ENCODE data around the gene UBE2E1. TPM values are rescaled to one million over a fixed set of nuclear protein-coding genes. Genes with fewer than 3 reads are reported as not detected.
A peak's percentile ranks its signal among the peaks of the same experiment; 100 is the strongest.

Gene UBE2E1
- total RNA-seq, 1 donor from 2014 or later, result 124 TPM

DNA sequence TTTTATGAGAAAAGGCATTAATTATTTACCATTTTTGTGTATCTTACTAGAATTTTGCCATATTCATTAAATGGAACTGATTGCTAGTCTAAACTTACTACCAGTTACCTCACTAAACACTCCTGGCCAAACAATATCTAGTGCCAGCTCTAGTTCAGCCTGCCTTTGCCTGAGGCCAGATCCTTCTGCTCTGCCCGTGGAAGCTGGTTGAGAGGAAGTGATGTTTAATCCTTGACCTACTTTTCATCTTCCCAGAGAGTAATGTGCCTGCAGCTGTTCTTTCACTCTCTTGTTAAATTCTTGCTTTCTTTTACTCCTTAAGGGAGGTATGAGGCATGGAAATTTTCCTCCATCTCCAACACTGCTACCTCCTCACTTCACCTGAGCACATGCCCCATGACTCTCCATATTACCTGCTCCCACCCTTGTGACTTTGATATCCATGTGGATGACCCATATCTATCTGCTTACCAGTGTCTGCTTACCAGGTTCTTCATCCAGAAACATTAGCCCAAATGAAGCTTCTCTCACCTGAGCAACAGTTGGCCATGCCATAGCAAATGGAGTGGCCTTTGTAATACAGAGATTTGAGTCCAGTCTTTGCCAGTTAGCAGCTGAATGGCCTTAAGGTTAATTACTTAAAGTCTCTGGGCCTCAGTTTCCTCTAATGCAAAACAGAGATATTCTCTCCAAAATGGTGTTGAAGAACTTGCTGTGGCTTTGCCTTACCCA is 53.4 kb downstream of the UBE2E1 start:
- H3K4me1 ChIP-seq, result peaks cover 42% of the 10 kb centered on the region
- H3K4me3 ChIP-seq, result no peak overlapping the region
- intact Hi-C loops (cut with DNase I), result no loop called here
- no peaks in the 10 kb centered on the region for H3K36me3 ChIP-seq
- no peaks in the 10 kb centered on the region for H3K27me3 ChIP-seq
- DNase-seq (ENCODE audit: extremely low spot score in 2 of 2), result no peak
- peak overlapping the region; percentile 12 for H3K27ac ChIP-seq
- TF ChIP-seq, protein P1, sequence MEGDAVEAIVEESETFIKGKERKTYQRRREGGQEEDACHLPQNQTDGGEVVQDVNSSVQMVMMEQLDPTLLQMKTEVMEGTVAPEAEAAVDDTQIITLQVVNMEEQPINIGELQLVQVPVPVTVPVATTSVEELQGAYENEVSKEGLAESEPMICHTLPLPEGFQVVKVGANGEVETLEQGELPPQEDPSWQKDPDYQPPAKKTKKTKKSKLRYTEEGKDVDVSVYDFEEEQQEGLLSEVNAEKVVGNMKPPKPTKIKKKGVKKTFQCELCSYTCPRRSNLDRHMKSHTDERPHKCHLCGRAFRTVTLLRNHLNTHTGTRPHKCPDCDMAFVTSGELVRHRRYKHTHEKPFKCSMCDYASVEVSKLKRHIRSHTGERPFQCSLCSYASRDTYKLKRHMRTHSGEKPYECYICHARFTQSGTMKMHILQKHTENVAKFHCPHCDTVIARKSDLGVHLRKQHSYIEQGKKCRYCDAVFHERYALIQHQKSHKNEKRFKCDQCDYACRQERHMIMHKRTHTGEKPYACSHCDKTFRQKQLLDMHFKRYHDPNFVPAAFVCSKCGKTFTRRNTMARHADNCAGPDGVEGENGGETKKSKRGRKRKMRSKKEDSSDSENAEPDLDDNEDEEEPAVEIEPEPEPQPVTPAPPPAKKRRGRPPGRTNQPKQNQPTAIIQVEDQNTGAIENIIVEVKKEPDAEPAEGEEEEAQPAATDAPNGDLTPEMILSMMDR (IDR thresholded peaks at IDR 0.05), result no peak
- TF ChIP-seq POLR2AphosphoS5 (IDR thresholded peaks at IDR 0.05; ENCODE audit: insufficient read depth in 1 of 2, low read depth in 1 of 2), result no peak
- no peaks in the 10 kb centered on the region for H3K9me3 ChIP-seq

DNA sequence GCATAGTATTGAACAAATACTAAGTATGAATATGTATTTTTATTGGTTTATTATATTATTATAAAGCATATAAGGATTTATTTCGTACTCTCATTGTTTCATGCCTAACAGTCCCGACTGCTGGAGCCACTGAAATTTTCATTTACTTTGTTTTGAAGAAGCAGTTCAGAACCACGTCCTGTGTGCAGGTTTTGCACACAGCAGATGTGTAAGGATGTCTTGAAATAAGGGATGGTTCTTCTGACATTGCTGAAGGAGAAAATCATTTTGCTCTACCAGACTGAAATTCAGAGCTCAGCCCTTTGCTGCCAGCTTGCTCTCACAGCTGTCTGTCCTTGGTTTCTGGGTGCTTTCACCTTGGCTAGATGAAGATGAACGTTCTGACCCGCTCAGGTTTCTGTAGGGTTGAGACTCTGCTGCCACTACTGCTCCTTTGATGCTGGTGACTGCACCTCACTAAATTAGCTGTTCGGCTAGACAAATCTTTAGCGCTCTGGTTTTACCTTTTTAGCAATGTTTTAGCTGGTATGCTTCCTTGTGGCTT is 54.2 kb downstream of the UBE2E1 start:
- TF ChIP-seq, protein P1 (IDR thresholded peaks at IDR 0.05), result no peak
- no peak for TF ChIP-seq POLR2A (IDR thresholded peaks at IDR 0.05)
- TF ChIP-seq POLR2AphosphoS5 (IDR thresholded peaks at IDR 0.05; ENCODE audit: insufficient read depth in 1 of 2, low read depth in 1 of 2), result no peak

DNA sequence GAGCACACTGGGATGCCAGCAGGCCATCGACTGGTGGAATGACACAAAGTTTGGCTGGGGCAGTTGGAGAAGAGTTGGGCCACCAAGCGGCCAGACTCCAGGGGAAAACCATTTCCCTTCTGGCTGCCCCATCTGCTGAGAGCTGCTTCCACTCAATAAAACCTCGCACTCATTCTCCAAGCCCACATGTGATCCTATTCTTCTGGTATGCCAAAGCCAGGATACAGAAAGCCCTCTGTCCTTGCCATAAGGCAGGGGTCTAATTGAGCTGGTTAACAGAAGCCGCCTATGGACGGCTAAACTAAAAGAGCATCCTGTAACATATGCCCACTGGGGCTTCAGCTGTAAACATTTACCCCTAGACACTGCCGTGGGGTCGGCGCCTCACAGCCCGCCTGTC is 55.9 kb downstream of the UBE2E1 start:
- TF ChIP-seq POLR2A (IDR thresholded peaks at IDR 0.05) (no peak), POLR2AphosphoS5 (IDR thresholded peaks at IDR 0.05; ENCODE audit: insufficient read depth in 1 of 2, low read depth in 1 of 2) (no peak)
- TF ChIP-seq, protein P1 (IDR thresholded peaks at IDR 0.05), result no peak
- intact Hi-C loops (cut with DNase I), result no loop called here
- Histone ChIP-seq H3K27ac (no peak overlapping the region), H3K27me3 (no peaks in the 10 kb centered on the region), H3K4me1 (peaks cover 55% of the 10 kb centered on the region), H3K9me3 (no peaks in the 10 kb centered on the region), H3K4me3 (no peak overlapping the region), H3K36me3 (no peaks in the 10 kb centered on the region)
- DNase-seq (ENCODE audit: extremely low spot score in 2 of 2), result no peak

More for the DNA sequence above, 54.2 kb downstream of the UBE2E1 start:
- H3K27me3 ChIP-seq, result no peaks in the 10 kb centered on the region
- DNase-seq (ENCODE audit: extremely low spot score in 2 of 2), result no peak
- no peak overlapping the region for H3K27ac ChIP-seq
- H3K36me3 ChIP-seq, result no peaks in the 10 kb centered on the region
- H3K4me1 ChIP-seq, result peaks cover 46% of the 10 kb centered on the region
- intact Hi-C loops (cut with DNase I), result no loop called here
- no peaks in the 10 kb centered on the region for H3K9me3 ChIP-seq
- no peak overlapping the region for H3K4me3 ChIP-seq

DNA sequence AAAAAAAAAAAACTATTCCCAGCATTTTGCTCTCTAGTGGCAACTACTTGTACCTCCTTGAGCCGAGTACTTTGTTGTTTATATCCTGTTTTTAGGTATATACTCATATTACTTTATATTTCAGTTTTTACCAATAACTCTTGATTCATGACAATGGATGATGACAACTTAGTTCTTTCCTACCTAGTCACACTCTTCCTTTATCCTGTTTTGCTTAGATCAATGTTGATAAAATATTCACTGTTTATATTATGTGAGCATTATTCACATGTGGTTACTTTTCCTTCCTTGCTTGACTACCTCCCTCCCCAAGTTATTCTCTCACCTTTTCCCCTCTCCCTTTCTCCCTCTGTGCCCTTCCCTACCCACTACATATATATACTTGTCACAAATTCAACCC is 57.3 kb downstream of the UBE2E1 start:
- intact Hi-C loops (cut with DNase I), result no loop called here
- TF ChIP-seq POLR2AphosphoS5 (IDR thresholded peaks at IDR 0.05; ENCODE audit: insufficient read depth in 1 of 2, low read depth in 1 of 2) (no peak), POLR2A (IDR thresholded peaks at IDR 0.05) (no peak)
- TF ChIP-seq, protein P1 (IDR thresholded peaks at IDR 0.05), result no peak
- H3K27me3 ChIP-seq, result no peaks in the 10 kb centered on the region
- no peak overlapping the region for H3K4me3 ChIP-seq
- H3K36me3 ChIP-seq, result no peaks in the 10 kb centered on the region
- no peak overlapping the region for H3K27ac ChIP-seq
- H3K4me1 ChIP-seq, result peaks cover 45% of the 10 kb centered on the region
- H3K9me3 ChIP-seq, result no peaks in the 10 kb centered on the region
- no peak for DNase-seq (ENCODE audit: extremely low spot score in 2 of 2)

DNA sequence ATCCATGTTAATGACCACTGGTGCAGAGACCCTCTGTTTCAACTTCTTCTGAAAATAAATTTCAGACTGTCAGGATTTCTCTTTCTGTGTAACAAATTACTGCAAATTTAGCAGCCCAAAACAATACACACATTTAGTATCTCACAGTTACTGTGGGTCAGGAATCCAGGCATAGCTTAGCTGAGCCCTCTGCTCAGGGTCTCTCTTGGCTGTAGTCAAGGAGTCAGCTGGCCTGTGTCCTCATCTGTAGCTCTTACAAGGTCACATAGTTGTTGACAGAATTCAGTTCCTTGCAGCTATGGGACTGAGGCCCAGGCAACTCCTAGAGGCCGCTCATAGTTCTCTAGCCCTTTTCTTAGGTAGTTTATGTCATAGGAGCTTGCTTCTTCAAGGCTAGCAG is 59.2 kb downstream of the UBE2E1 start:
- H3K4me1 ChIP-seq, result peaks cover 37% of the 10 kb centered on the region
- H3K27ac ChIP-seq, result no peak overlapping the region
- no peaks in the 10 kb centered on the region for H3K27me3 ChIP-seq
- no peak overlapping the region for H3K4me3 ChIP-seq
- H3K9me3 ChIP-seq, result no peaks in the 10 kb centered on the region
- TF ChIP-seq POLR2AphosphoS5 (IDR thresholded peaks at IDR 0.05; ENCODE audit: insufficient read depth in 1 of 2, low read depth in 1 of 2) (no peak), POLR2A (IDR thresholded peaks at IDR 0.05) (no peak)
- TF ChIP-seq, protein P1 (IDR thresholded peaks at IDR 0.05), result no peak
- no peak for DNase-seq (ENCODE audit: extremely low spot score in 2 of 2)
- intact Hi-C loops (cut with DNase I), result no loop called here
- no peaks in the 10 kb centered on the region for H3K36me3 ChIP-seq
